Measurements from ENCODE around the gene SORD.
"Not testable (repeated sequence)": the region's sequence is repeated elsewhere in the genome, so short reads cannot be mapped to it uniquely, and the experiment has no call there.

Gene SORD

DNA sequence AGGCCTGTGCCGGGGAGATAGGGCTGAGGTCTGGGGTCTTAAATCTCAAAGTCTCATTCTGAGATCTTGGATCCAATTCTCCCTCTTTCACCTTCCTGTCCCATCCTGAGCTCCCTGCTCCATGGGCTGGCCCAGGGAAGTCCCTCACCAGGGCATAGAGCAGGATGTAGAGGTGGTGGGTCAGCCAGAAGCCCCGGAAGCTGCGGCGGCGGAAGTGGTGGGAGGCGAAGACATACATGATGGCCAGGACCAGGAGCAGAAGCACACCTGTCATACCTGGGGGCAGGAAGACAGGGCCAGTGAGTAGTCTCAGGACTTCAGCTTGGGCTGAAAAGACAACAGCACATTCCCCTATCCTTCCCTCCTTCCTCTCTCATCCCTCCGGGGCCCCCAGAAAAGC is 74.5 kb downstream of the SORD start:
- DNase-seq (ENCODE audit: low read depth in 2 of 2) = no peak

GRCh38 chr15:45099549-45100165 is 76.7 kb downstream of the SORD start:
- DNase-seq (ENCODE audit: low read depth in 2 of 2) = no peak

DNA sequence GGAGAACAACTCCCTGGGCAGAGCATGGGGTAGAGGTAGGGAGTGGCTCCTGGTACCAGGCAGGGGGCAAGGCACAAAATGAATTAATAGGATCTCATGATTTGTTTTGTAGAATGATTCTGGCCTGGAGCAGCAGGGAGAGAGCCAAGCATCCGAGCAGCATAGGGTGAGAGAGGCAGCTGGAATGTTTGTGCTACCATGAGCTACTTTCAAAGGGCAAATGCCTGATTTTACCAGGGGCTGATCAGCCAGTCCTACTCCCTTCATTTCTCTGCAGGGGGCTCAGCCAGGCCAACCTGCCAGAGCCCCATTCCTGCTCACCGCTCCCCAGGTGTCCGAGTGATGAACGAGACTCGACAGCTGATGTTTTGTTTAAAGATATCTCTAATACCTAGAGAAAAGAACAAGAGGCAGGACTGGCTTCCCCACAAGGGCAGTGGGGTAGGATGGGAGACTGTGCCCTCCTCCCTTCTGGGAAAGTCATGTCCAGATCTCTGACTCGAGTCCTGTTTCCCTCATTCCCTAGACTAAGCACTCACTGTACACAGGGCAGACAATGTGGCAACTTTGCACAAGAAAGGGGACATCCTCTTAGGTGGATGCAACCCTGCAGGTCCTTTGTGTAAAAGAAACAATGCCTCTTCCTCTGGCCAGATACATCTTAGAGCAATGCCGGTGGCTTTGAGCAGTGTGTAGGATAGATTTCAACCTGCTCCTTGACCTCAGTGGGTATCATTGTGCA is 78.1 kb downstream of the SORD start:
- DNase-seq (ENCODE audit: low read depth in 2 of 2) = no peak

- no peak for DNase-seq (ENCODE audit: low read depth in 2 of 2)
These were observed 78.8 kb downstream of the SORD start for GRCh38 chr15:45101749-45102148.

GRCh38 chr15:45102226-45102625 is 79.2 kb downstream of the SORD start:
- no peak for DNase-seq (ENCODE audit: low read depth in 2 of 2)

- not testable (repeated sequence) for DNase-seq (ENCODE audit: low read depth in 2 of 2)
These were observed 81.2 kb downstream of the SORD start for GRCh38 chr15:45104170-45104569.

DNA sequence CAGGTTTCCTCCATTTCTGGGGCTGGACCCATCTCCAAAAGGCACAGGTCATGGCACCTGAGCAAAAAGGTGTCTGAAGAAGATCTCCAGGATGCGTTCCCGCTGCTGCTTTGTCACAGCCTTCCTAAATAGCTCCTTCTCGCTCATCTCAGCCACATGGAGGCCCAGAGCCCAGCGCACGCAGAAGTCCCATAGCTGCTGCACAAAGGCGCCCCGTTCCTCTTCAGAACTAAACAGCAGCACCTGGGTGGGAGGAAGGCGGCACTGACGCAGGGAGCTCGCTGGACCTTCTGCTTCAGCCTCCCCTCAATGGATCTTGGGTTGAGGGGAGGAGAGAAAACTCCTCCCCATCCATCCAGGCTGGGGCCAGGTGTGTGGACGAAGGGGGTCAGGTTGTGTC is 82.6 kb downstream of the SORD start:
- DNase-seq (ENCODE audit: low read depth in 2 of 2) = no peak

DNA sequence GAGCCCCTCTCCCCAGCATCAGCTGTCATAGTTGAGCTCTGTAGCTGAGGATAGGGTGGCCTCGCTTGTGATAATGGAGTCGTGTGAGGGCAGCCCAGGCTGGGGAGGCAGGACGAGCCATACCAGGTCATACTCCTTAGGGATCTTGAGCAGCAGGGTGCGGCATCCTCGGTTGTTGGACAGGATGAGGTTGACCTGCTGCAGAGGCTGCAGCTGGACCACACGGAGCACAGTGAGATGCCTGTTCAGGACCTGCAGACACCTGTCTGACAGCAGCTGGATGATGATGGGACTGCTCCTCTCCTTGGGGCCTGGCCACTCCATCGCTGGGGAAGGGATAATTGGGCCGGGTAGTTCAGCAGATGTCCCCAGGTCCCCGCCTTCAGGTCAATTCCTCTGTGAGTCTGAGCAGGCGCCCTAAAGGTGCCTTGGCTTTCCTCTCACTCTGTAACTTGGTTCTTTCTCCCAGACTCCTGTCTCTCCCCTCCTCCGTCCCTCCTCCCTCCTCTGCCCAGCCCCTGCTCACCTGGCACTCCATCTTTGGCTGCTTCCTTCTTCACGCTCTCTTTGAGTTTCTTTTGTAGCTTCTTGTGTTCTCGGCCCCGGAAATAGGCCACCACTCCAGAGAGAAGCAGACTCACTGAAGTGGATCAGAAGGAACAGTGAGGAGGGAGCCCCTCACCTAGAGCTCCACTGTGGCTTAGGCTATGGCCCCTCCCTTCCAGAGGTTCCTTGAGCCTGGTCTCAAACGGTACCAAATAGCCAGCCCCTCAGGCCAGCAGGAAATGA is 83.2 kb downstream of the SORD start:
- no peak for DNase-seq (ENCODE audit: low read depth in 2 of 2)

DNA sequence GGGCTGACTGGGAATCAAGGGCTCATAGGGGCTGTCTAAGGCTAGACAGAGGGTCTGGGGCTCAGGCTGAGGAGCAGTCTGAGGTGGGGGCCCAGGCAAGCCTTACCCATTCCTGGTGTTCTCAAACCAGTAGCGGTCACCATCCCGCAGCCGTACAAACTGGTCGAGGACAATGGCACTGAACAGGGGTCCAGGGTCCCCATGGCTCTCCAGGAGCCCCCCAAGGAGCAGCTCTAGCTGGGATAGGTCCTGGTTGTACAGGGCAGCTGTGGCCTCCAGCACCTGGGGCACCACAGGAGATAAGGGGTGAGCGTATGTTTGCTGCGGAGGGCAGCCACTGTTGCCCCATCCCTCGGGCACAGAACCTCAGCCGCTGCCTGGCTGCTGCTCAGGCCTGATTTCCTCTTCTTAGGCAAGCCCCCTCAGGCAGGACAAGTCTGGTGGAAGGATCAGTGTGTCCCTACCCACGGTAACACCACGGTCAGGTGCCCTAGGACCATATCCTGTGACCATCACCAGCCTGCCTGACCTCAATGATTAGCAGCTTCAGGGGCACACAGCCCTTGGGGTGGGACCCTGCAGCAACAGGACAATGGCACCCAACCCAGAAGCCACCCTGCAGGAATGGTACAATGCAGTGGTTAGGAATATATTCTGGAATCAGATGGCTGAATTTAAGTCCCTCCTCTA is 85.1 kb downstream of the SORD start:
- DNase-seq (ENCODE audit: low read depth in 2 of 2) = no peak

DNA sequence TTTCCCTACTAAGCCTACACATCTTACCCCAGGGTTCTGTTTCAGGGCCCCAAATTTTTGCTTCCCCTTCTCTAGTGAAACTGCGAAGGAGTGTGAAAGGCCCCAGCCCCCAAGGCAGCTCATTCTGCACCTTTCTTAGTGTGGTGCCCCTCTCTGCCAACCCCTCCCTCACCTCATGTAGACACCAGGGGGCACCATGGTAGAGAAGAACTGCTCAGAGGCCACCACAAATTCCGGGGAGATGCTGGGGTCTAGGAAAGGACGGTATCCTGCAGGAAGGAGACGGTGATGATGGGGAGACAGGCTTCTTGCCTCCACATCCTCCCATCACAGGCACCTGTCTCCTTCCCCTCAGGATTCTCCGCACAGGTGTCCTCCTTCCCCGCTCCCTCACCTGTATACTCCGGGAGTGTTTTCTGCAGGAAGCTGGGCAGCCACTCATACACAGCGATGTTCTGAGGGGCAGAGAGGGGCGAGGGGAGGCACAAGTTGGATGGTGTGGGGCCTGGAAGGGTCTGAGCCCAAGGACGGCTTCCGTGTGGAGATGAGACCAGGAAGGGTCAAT is 87.3 kb downstream of the SORD start:
- no peak for DNase-seq (ENCODE audit: low read depth in 2 of 2)

DNA sequence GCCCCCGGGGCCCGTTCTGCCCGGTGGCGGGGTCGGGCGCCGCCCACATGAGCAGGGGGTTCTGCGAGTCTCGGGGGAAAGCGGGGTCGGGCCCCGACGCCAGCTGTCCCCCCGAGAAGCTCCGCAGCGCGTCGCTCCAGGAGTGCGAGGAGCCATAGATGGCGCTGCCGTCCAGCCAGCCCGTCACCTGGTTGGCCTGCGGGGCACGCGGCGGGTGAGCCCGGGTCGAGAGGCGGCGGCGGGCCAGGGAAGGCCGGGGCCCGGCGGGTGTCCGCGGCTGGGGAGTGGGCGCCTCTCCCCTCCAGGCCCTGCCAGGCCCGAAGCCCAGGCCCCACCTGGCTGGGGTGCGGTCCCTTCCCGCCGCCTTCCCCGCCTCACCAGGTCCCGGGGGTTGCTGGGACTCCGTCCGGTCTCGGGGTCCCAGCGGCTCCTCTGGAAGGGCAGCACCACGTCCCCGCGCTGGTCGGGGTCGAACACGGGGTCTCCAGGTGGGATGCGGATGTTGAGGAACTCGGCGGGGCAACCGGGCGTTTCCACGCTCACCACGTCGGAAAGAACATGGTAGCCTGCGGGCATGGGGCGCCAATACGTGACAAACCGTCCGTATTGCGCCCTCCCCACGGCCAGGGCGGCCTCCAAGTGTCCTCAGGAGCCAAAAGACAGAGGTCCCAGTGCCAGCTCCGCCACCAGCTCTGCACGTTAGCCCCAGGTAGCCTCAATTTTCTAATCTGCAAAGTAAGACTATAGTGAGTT is 88.6 kb downstream of the SORD start:
- no peak for DNase-seq (ENCODE audit: low read depth in 2 of 2)

DNA sequence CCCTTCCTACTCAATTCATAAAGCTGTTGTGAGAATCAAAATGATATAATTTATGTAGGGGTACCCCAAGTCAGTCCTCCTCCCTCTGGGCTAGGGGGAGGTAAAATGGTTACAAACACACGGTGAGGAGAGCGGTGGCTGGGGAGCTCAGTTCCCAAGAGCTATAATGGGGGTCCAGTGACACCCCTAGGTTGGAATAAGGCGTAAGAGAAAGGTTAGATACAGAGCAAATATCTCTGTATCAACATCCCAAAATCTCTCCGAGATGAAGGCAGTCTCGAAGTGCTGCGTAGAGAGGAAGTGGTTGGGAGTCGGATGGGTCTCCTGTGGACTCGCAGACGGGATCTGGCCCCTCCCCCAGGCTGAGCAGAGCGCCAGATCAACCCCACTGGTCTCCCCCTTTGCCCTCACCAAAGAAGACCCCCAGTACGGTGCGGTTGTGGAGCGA is 89.2 kb downstream of the SORD start:
- no peak for DNase-seq (ENCODE audit: low read depth in 2 of 2)

DNA sequence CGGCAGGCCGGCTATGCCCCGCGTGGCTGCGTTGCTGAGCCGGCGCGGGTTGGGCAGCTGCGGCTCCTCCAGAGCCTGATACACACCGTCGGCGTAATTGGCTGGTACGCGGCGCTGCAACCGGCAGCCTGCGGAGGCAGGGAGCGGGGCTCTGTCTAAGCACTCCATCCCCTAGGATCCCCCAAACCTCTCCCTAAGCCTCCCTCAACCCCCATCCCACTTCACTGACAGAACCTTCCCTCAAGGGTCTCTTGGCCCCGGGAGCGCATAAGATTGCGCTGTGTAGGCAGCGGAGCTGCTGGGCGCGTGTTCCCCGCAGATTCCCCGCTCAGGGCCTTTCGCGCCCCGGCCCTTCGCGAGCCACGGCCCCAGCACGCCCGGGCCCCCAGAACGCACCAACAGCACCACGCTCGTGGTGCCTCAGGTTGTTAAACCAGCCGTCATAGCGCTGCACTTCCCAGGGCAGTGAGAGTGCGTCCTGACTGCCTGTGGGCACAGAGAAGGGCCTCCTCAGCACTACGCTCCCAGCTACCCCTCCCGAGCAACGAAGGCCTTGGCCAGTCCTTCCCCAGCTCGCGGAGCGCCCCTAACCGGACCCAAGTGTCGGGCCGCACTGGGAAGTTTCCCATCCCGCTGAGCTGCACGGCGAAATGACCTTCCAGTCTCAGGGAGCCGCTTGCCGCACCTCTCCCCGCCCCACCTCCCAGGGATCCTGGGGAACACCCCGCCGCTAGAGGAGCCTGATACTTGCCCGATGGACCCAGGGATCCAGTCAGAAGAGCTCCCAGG is 89.8 kb downstream of the SORD start:
- no peak for DNase-seq (ENCODE audit: low read depth in 2 of 2)

DNA sequence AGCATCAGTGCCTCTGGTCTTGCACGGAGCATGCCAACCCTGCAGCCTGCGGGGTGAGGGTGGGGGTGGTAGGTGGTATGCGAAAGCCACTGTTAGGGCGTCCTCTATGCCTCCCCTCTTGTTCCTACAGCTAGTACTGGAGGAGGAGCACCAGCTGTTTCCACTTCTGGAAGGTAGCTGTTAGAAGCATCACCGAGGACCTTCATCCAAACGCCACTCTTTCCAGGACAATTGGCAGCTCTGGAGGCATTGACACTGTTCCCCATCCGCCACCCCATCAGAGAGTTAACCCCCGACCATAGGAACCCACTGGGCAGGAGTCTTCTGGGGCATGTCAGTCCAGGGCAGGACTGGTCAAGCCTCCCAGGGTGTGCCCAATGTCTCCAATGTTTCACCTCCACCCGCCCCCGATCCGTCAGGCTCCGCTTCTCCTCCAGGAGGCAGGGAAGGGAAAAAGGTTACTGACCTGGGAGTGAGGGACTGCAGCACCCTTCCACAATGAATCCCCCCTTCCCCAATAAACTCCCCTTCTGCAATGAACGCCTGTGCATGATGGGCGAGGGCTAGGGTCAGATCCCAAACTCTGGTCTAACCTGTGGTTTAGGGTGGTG is 90.5 kb downstream of the SORD start:
- no peak for DNase-seq (ENCODE audit: low read depth in 2 of 2)

DNA sequence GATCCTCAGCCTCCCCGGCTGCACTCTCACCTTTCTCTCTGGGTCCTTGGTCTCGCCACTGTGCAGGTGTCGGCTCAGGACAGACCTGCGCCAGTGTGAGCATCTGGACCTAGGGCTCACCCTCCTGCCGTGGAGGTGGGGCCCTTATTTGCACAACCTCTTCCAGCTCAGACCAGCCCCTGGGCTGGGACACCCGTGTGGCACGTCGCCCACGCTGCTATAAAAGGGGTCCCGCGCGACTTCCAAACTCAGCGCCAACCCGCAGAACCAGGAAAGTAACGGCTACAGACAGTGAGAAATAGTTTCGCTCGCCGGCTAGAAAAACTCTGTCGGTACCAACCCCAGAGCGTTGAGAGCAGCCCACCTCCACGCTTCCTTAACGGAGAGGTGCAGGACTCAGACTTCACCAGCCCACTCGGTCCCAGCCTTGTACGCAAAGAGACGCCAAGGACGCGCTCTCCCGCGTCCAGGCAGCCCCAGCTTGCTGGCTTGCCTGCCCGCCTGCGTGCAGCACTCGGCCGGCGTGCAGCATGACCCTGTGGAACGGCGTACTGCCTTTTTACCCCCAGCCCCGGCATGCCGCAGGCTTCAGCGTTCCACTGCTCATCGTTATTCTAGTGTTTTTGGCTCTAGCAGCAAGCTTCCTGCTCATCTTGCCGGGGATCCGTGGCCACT is 91.2 kb downstream of the SORD start, which contains the start of the genes DUOX2 and DUOXA2:
DUOX2 (minus strand) TSS at position 97 of the 675 bp plus-strand sequence. CDS start 761 bp downstream, outside the sequence.
DUOXA2 (plus strand) TSS at position 251 of the 675 bp plus-strand sequence; CDS start at position 531, 280 bp downstream.
- no peak for DNase-seq (ENCODE audit: low read depth in 2 of 2)

GRCh38 chr15:45114751-45115085 is 91.7 kb downstream of the SORD start:
- no peak for DNase-seq (ENCODE audit: low read depth in 2 of 2)

GRCh38 chr15:45115312-45115820 is 92.4 kb downstream of the SORD start:
- DNase-seq (ENCODE audit: low read depth in 2 of 2) = no peak

DNA sequence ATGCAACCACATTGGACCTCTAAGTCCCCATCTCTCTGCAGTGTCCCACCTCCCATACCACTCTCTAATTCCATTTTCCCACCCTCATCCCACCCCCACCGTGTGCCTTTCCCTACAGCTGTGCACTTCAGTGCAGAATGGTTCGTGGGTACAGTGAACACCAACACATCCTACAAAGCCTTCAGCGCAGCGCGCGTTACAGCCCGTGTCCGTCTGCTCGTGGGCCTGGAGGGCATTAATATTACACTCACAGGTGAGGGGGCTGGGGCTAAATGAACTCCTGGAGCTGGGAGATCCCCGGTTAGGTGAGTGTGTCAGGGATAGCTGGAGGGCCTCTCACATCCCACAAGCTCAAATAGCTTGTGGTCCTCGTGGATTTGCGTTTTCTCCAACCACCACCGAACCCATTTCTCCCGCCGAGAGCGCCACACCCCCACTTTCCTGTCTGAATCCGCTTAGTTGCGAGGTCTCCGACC is 93.0 kb downstream of the SORD start:
- DNase-seq (ENCODE audit: low read depth in 2 of 2) = no peak

Data from stimulated activated CD8-positive, alpha-beta memory T cell treated with anti-CD3 and anti-CD28 coated beads, Interleukin-2, amount 100 ng/mL, for 1 hour (primary cell).